Karpas-422 (cell line): ENCODE measurements around the gene PCSK4. TPM values are rescaled to one million over a fixed set of nuclear protein-coding genes. Genes with fewer than 3 reads are reported as not detected.
"Not testable (repeated sequence)": the region's sequence is repeated elsewhere in the genome, so short reads cannot be mapped to it uniquely, and the experiment has no call there.

Experiments used
- DNase-seq: peaks from one replicate; pipeline ENCODE4 v3.0.0-alpha.2; 2015
- H2AFZ ChIP-seq: fragments of 200-600 bp; sonication (generic); 2 replicates; pipeline ENCODE4 v1.6.1; 2014; ENCODE audit warnings: antibody characterized with exemption, low read length, mixed read lengths
- H3K27ac ChIP-seq: fragments of 200-600 bp; sonication (generic); 2 replicates; pipeline ENCODE4 v1.5.1; 2014; ENCODE audit warnings: mild to moderate bottlenecking, low read length, moderate library complexity
- H3K27me3 ChIP-seq: fragments of 200-600 bp; sonication (generic); 2 replicates; pipeline ENCODE4 v1.6.1; 2014; ENCODE audit warnings: low read length, mixed read lengths
- H3K36me3 ChIP-seq: fragments of 200-600 bp; sonication (generic); 2 replicates; pipeline ENCODE4 v1.6.1; 2014; ENCODE audit warnings: low read length, mixed read lengths; ENCODE audit not compliant: insufficient read depth
- H3K4me1 ChIP-seq: fragments of 200-600 bp; sonication (generic); 2 replicates; pipeline ENCODE4 v1.6.1; 2014; ENCODE audit warnings: mild to moderate bottlenecking, low read length, mixed read lengths
- H3K4me2 ChIP-seq: fragments of 200-600 bp; sonication (generic); 2 replicates; pipeline ENCODE4 v1.6.1; 2014; ENCODE audit warnings: low read length, low read depth, mild to moderate bottlenecking; ENCODE audit not compliant: poor library complexity, severe bottlenecking
- H3K4me3 ChIP-seq: fragments of 200-600 bp; sonication (generic); 2 replicates; pipeline ENCODE4 v1.5.1; 2014; ENCODE audit warnings: mild to moderate bottlenecking, antibody characterized with exemption, low read length, mixed read lengths
- H3K79me2 ChIP-seq: fragments of 200-600 bp; sonication (generic); 2 replicates; pipeline ENCODE4 v1.6.1; 2014; ENCODE audit warnings: mild to moderate bottlenecking, low read length, mixed read lengths
- H3K9ac ChIP-seq: fragments of 200-600 bp; sonication (generic); 2 replicates; pipeline ENCODE4 v1.6.0; 2014; ENCODE audit warnings: low read length
- H3K9me2 ChIP-seq: fragments of 200-600 bp; sonication (generic), shearing (Covaris generic); replicated peaks from 2 replicates; pipeline ENCODE4 v1.6.0; 2014; ENCODE audit warnings: mild to moderate bottlenecking, low read length, moderate library complexity; ENCODE audit not compliant: insufficient read depth
- H3K9me3 ChIP-seq: fragments of 300-700, 200-600 bp; sonication (generic); 2 replicates; pipeline ENCODE4 v1.6.1; 2014; ENCODE audit warnings: low read length, mixed read lengths
- H4K20me1 ChIP-seq: fragments of 200-600 bp; sonication (generic); 2 replicates; pipeline ENCODE4 v1.6.1; 2014; ENCODE audit warnings: mild to moderate bottlenecking, antibody characterized with exemption, low read length, low read depth; ENCODE audit not compliant: insufficient read depth
- total RNA-seq: library from RNA; depleted of rRNA; stranded (reverse); fragments of >200 nt; shearing (Covaris generic); gene quantifications from 2 replicates; pipeline ENCODE4 v1.2.3, GENCODE V29; 2014; ENCODE audit warnings: low replicate concordance

PCSK4 gene
- total RNA-seq, 1 experiment from 2014 or later = 2.0 TPM

- H3K79me2 ChIP-seq = peaks cover 18% of the 10 kb centered on the region
- DNase-seq, H3K9me3 ChIP-seq, H3K9me2 ChIP-seq, H3K27me3 ChIP-seq, H2AFZ ChIP-seq: not testable (repeated sequence)
- H3K27ac ChIP-seq = peak overlapping the region; percentile 91
- H3K4me3 ChIP-seq = peak overlapping the region; percentile 99
- peak overlapping the region; percentile 99 for H3K9ac ChIP-seq
- H3K4me1 ChIP-seq = peaks cover 35% of the 10 kb centered on the region
- peak overlapping the region; percentile 99 for H3K4me2 ChIP-seq
- peaks cover 32% of the 10 kb centered on the region for H3K36me3 ChIP-seq
- H4K20me1 ChIP-seq = peaks cover 36% of the 10 kb centered on the region
These were observed 50.4 kb downstream of the PCSK4 start for GRCh38 chr19:1439525-1440417.

GRCh38 chr19:1438933-1439354, 51.2 kb downstream of the PCSK4 start:
- H3K79me2 ChIP-seq = peaks cover 18% of the 10 kb centered on the region
- no peaks in the 10 kb centered on the region for H3K27me3 ChIP-seq
- no peak for DNase-seq
- peak overlapping the region; percentile 99 for H3K4me2 ChIP-seq
- no peaks in the 10 kb centered on the region for H3K9me2 ChIP-seq
- peaks cover 28% of the 10 kb centered on the region for H3K4me1 ChIP-seq
- H3K9ac ChIP-seq = peak overlapping the region; percentile 99
- no peak overlapping the region for H2AFZ ChIP-seq
- peak overlapping the region; percentile 99 for H3K4me3 ChIP-seq
- peaks cover 32% of the 10 kb centered on the region for H3K36me3 ChIP-seq
- peaks cover 36% of the 10 kb centered on the region for H4K20me1 ChIP-seq
- peak overlapping the region; percentile 91 for H3K27ac ChIP-seq
- no peaks in the 10 kb centered on the region for H3K9me3 ChIP-seq

DNA sequence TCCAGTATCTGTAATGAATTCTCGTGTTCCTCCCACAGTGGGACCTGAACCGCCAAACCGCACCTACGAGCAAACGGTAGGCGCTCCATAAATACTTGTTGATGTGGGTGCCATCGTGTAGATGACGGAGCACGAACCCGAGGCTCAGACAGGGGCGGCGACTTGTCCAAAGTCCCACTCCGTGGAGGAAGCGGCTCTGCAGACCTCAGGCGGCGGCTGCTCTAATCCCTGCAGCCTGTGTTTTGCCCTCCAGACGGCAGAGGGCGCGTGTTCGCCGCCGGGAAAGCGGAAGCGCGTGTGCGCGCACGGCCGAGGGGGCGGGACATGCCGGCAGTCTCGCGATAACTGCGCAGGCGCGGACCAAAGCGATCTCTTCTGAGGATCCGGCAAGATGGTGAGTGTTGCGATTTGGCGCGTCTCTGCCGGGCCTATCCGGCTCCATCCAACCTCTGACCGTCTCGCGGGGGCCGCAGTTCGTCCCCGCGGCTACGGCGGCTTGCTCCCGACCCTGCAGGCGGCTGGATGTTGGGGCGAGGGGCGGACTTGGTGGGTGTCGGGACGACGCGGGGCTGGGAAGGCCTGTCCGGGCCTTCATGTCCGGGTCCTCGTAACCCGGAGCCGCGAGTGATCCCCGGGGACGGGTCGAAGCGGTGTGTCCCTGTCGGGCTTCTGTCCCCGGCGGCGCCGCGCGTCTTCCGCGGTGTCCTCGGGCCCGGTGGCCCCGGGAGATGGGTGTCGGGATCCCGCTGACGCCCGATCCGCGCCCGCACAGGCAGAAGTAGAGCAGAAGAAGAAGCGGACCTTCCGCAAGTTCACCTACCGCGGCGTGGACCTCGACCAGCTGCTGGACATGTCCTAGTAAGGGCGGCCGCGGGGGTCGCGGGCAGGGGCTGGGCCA, 51.9 kb downstream of the PCSK4 start, which contains the start of gene RPS15:
Gene RPS15 (plus strand): TSS at position 362 of the 898 bp plus-strand sequence. CDS start 30 bp downstream, at position 392.
- H3K36me3 ChIP-seq = peaks cover 32% of the 10 kb centered on the region
- peak within 1 kb of the TSS; percentile 99 for H3K9ac ChIP-seq
- H2AFZ ChIP-seq = peak within 1 kb of the TSS; percentile 81; the same call in 1 of the 2 replicates
- H3K4me3 ChIP-seq = peak within 1 kb of the TSS; percentile 99
- DNase-seq = peak; percentile 98
- H3K27ac ChIP-seq = peak within 1 kb of the TSS; percentile 91
- no peaks in the 10 kb centered on the region for H3K9me2 ChIP-seq
- peaks cover 36% of the 10 kb centered on the region for H4K20me1 ChIP-seq
- peaks cover 18% of the 10 kb centered on the region for H3K79me2 ChIP-seq
- no peaks in the 10 kb centered on the region for H3K27me3 ChIP-seq
- H3K4me1 ChIP-seq = peaks cover 25% of the 10 kb centered on the region
- no peaks in the 10 kb centered on the region for H3K9me3 ChIP-seq
- H3K4me2 ChIP-seq = peak within 1 kb of the TSS; percentile 99

GRCh38 chr19:1437609-1438008, 52.5 kb downstream of the PCSK4 start:
- Histone ChIP-seq H3K27ac (peak overlapping the region; percentile 71), H3K9me3 (no peaks in the 10 kb centered on the region), H3K9ac (peak overlapping the region; percentile 69), H4K20me1 (peaks cover 34% of the 10 kb centered on the region), H3K27me3 (no peaks in the 10 kb centered on the region), H3K4me3 (peak overlapping the region; percentile 99), H2AFZ (peak overlapping the region; percentile 81; the same call in 1 of the 2 replicates), H3K4me2 (peak overlapping the region; percentile 66), H3K79me2 (peaks cover 18% of the 10 kb centered on the region), H3K4me1 (peaks cover 25% of the 10 kb centered on the region), H3K9me2 (no peaks in the 10 kb centered on the region), H3K36me3 (peaks cover 32% of the 10 kb centered on the region)
- no peak for DNase-seq

DNA sequence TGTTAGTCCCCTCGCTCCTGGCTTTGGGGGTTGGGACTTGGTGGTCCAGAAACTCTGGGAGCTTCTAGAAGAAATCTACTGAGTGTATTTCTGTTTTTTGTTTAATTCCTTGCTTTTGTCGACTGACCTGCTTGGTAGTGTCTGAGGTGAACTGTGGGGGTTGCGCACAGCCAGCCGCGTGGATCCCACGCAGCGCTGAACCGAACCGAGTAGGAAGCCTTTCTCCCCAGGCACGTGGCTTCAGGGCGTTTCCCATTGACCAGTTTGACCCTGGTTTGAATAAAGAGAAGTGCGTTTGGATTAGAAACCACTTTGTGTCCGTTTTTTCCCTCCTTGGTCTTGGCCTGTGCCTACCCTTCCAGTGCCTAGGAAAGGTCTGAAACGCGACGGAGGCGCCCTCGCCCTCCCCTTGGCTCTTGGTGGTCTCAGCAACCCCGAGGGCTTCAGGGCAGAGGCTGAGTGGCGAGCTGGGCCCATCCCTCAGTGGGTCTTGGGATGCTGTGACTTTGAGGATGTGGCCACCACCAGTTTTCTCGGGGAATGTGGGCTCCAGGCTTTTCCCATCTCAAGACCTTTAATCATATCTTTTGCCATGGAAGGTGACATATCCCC, 54.7 kb downstream of the PCSK4 start:
- Histone ChIP-seq H3K27me3 (no peaks in the 10 kb centered on the region), H3K4me2 (no peak overlapping the region), H3K9me3 (no peaks in the 10 kb centered on the region), H3K4me3 (no peak overlapping the region), H3K79me2 (peaks cover 18% of the 10 kb centered on the region), H3K36me3 (peaks cover 16% of the 10 kb centered on the region), H3K4me1 (peaks cover 24% of the 10 kb centered on the region), H4K20me1 (peaks cover 21% of the 10 kb centered on the region), H3K9ac (no peak overlapping the region), H3K9me2 (no peaks in the 10 kb centered on the region), H3K27ac (no peak overlapping the region), H2AFZ (no peak overlapping the region)
- no peak for DNase-seq

DNA sequence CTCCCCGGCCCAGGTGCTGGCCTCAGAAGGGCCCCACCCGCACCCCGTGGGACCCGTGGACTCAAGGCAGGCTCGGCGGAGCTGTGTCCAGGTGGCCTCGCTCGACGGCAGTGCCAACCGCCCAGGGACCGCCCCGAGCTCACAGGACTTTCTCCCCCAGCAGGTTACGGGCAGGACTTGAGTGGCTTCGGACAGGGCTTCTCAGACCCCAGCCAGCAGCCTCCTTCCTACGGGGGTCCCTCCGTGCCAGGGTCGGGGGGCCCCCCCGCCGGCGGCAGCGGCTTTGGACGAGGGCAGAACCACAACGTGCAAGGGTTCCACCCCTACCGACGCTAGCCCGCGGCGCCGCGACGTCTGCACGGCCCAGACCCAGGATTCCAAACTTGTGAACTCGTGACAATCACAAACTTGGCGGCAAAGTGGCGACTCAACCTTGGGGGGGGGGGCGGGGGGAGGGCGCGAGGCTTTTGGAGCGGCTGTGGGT, 55.5 kb downstream of the PCSK4 start:
- no peak overlapping the region for H3K9ac ChIP-seq
- no peak for DNase-seq
- H3K36me3 ChIP-seq = peaks cover 7% of the 10 kb centered on the region
- no peak overlapping the region for H2AFZ ChIP-seq
- H3K4me3 ChIP-seq = no peak overlapping the region
- peaks cover 18% of the 10 kb centered on the region for H3K4me1 ChIP-seq
- no peaks in the 10 kb centered on the region for H3K27me3 ChIP-seq
- H3K9me2 ChIP-seq = no peaks in the 10 kb centered on the region
- H3K4me2 ChIP-seq = no peak overlapping the region
- peaks cover 13% of the 10 kb centered on the region for H4K20me1 ChIP-seq
- H3K9me3 ChIP-seq = no peaks in the 10 kb centered on the region
- no peak overlapping the region for H3K27ac ChIP-seq
- H3K79me2 ChIP-seq = peaks cover 14% of the 10 kb centered on the region

DNA sequence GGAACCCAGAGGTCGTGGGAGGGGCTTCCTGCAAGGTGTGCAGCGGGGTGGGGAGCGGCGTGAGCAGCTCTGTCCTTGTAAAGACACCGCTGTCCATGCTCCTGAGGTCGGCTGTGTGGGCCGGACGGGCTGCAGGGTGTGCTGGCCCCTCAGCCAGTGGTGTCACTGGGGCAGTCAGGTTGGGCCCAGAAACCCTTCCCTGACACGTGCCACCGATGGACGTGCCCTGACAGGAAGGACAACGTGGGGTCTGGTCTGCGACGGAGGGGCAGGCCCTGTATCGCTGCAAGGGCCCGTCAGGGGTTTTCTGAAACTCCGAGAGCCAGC, 56.1 kb downstream of the PCSK4 start:
- Histone ChIP-seq H3K27ac (no peak overlapping the region), H2AFZ (no peak overlapping the region), H4K20me1 (peaks cover 6% of the 10 kb centered on the region), H3K9ac (no peak overlapping the region), H3K36me3 (peaks cover under 1% of the 10 kb centered on the region), H3K9me2 (no peaks in the 10 kb centered on the region), H3K79me2 (peaks cover 8% of the 10 kb centered on the region), H3K9me3 (no peaks in the 10 kb centered on the region), H3K27me3 (no peaks in the 10 kb centered on the region), H3K4me3 (no peak overlapping the region), H3K4me1 (peaks cover 12% of the 10 kb centered on the region), H3K4me2 (no peak overlapping the region)
- no peak for DNase-seq
